HepG2 (cell line): Measurements from ENCODE around the gene TSNAXIP1. TPM values are rescaled to one million over a fixed set of nuclear protein-coding genes. Genes with fewer than 3 reads are reported as not detected.
A peak's percentile ranks its signal among the peaks of the same experiment; 100 is the strongest.

ENCODE experiments used
- ARNT ChIP-seq: fragments of 450-650 bp; IDR thresholded peaks from 2 replicates; pipeline ENCODE4 v1.6.1; 2017
- CREB1 ChIP-seq, 2 experiments: fragments of 450-650 bp in 1 of 2; IDR thresholded peaks; 2 replicates each; pipeline ENCODE4 v1.6.1; 2016 to 2017; ENCODE audit warnings: control low read depth in 1 of 2, mild to moderate bottlenecking in 1 of 2, missing compliant biosample characterization in 1 of 2, missing genetic modification characterization in 1 of 2
- GABPB1 ChIP-seq: IDR thresholded peaks from 2 replicates; pipeline ENCODE4 v1.6.1; 2016; ENCODE audit warnings: mild to moderate bottlenecking, missing genetic modification reagents, moderate library complexity, missing compliant biosample characterization
- IRF9 ChIP-seq: sonication (generic); formaldehyde crosslinking; IDR thresholded peaks from 2 replicates; pipeline ENCODE4 v1.8.0; 2022; ENCODE audit warnings: missing genetic modification reagents, mild to moderate bottlenecking, borderline replicate concordance
- KDM2A ChIP-seq: sonication (generic); formaldehyde crosslinking; IDR thresholded peaks from 2 replicates; pipeline ENCODE4 v1.4.0; 2020; ENCODE audit warnings: low read depth, missing genetic modification reagents, borderline replicate concordance
- MEF2D ChIP-seq: sonication (generic); formaldehyde crosslinking; IDR thresholded peaks from 2 replicates; pipeline ENCODE4 v1.5.1; 2020; ENCODE audit warnings: mild to moderate bottlenecking, missing genetic modification reagents
- MYC ChIP-seq: sonication (generic); formaldehyde crosslinking; IDR thresholded peaks from 2 replicates; pipeline ENCODE4 v1.9.0; 2021; ENCODE audit warnings: missing genetic modification reagents, borderline replicate concordance
- PLRG1 ChIP-seq: fragments of 450-650 bp; conservative IDR thresholded peaks from 2 replicates; pipeline ENCODE4 v1.6.1; 2016
- RBAK ChIP-seq: sonication (generic); formaldehyde crosslinking; IDR thresholded peaks from 2 replicates; pipeline ENCODE4 v1.5.1; 2020; ENCODE audit warnings: mild to moderate bottlenecking, missing genetic modification reagents
- SNAPC5 ChIP-seq: sonication (generic); formaldehyde crosslinking; IDR thresholded peaks from 2 replicates; pipeline ENCODE4 v1.8.1; 2023; ENCODE audit warnings: mild to moderate bottlenecking, missing genetic modification reagents, borderline replicate concordance
- TFDP2 ChIP-seq: sonication (generic); formaldehyde crosslinking; IDR thresholded peaks from 2 replicates; pipeline ENCODE4 v1.4.0; 2020; ENCODE audit warnings: missing genetic modification reagents
- TSC22D2 ChIP-seq: sonication (generic); formaldehyde crosslinking; IDR thresholded peaks from 2 replicates; pipeline ENCODE4 v1.5.1; 2020; ENCODE audit warnings: missing genetic modification reagents, mild to moderate bottlenecking, borderline replicate concordance
- ZNF326 ChIP-seq: sonication (generic); formaldehyde crosslinking; IDR thresholded peaks from 2 replicates; pipeline ENCODE4 v1.4.0; 2020; ENCODE audit warnings: missing genetic modification reagents, borderline replicate concordance
- ZNF768 ChIP-seq: sonication (generic); formaldehyde crosslinking; IDR thresholded peaks from 2 replicates; pipeline ENCODE4 v1.4.0; 2020; ENCODE audit warnings: missing genetic modification reagents
- ZSCAN21 ChIP-seq: sonication (generic); formaldehyde crosslinking; IDR thresholded peaks from 2 replicates; pipeline ENCODE4 v1.8.0; 2022; ENCODE audit warnings: mild to moderate bottlenecking, missing genetic modification reagents, moderate library complexity, borderline replicate concordance
- polyA plus RNA-seq, 8 experiments: library from polyadenylated mRNA; depleted of rRNA in 3 of 8; stranded (reverse) in 7 of 8; unstranded in 1 of 8; fragments of >200 nt; fragmentation: Illumina TruSeq in 4 of 8; extraction: Trizol in 4 of 8; gene quantifications; 2 replicates each; pipeline versions ENCODE4 v1.2.1 to v1.2.3, GENCODE V29; 2011 to 2016; ENCODE audit warnings: low read depth in 4 of 8, missing spikeins in 1 of 8, mixed read lengths in 1 of 8; ENCODE audit not compliant: insufficient read depth in 1 of 8
- total RNA-seq, 5 experiments: library from RNA; depleted of rRNA; stranded (reverse); fragments of >200 nt; fragmentation: Illumina TruSeq; extraction: Trizol; gene quantifications; 2 replicates each; pipeline ENCODE4 v1.2.3, GENCODE V29; 2016; ENCODE audit warnings: low read depth in 1 of 5
- TF ChIP-seq, protein P1 (sequence below): IDR thresholded peaks from 2 replicates; pipeline ENCODE4 v1.6.1; 2012; ENCODE audit warnings: inconsistent platforms
- TF ChIP-seq, protein P2 (sequence below): sonication (generic); formaldehyde crosslinking; conservative IDR thresholded peaks from 2 replicates; pipeline ENCODE4 v1.4.0; 2020; ENCODE audit warnings: mild to moderate bottlenecking, missing genetic modification reagents, moderate library complexity
- TF ChIP-seq, protein P3 (sequence below): sonication (generic); formaldehyde crosslinking; conservative IDR thresholded peaks from 2 replicates; pipeline ENCODE4 v1.4.0; 2020; ENCODE audit warnings: missing genetic modification reagents
- TF ChIP-seq, protein P4 (sequence below): sonication (generic); formaldehyde crosslinking; IDR thresholded peaks from 2 replicates; pipeline ENCODE4 v1.4.0; 2020; ENCODE audit warnings: missing genetic modification reagents

Gene TSNAXIP1
- total and polyA plus RNA-seq, 2 of the 13 experiments (the other 11 are each of a cell fraction or from before 2014, with no cell fraction given) = 0.37 to 0.86 TPM

DNA sequence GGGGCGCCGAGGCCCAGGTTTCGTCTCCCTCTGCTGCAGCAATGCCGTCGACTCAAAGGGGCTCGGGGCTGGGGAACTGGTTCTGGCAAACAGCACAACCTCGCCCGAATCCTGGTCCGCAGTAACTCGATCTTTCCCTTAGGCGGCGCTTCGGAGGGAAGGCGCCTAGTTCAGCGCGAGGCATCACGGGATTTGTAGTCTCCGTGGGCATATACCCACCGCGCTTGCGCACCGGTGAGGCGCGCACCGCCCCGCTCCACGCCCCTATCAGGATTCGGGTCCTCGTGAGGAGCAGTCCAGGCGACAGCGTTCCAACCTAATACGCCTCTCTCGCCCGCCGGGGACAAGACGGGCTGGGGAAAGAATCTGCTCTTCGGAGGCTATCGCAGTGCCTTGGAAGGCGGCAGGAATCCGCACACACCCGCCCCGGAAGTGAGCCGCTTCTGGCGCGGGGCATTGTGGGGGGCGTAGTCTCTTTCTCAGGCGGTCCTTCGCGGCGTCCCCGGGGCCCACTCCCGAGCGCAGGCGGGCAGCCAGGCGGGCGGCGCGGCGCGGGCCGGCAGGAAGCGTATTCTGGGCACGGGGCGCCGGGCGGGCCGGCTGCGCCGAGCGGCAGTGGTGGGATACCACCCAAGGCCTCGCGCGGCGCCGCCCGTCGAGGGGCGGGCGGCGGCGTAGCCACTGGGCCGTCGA is 35.3 kb downstream of the TSNAXIP1 start, which contains the start of gene THAP11 (continued):
- TF ChIP-seq, protein P1, sequence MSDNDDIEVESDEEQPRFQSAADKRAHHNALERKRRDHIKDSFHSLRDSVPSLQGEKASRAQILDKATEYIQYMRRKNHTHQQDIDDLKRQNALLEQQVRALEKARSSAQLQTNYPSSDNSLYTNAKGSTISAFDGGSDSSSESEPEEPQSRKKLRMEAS = no peak
- TF ChIP-seq ZNF768 (CRISPR knock-in tag) (no peak), ZNF326 (CRISPR knock-in tag) (no peak), MEF2D (no peak), IRF9 (no peak), ZSCAN21 (peak; percentile 77; the same call in 1 of the 2 replicates), KDM2A (CRISPR knock-in tag) (peak; percentile 80), TFDP2 (CRISPR knock-in tag) (peak; percentile 95), TSC22D2 (CRISPR knock-in tag) (no peak; the same call in 1 of the 2 replicates), RBAK (CRISPR knock-in tag) (no peak), ARNT (no peak), MYC (peak; percentile 66), GABPB1 (CRISPR knock-in tag) (peak; percentile 94), SNAPC5 (CRISPR knock-in tag) (peak; percentile 45; the same call in 1 of the 2 replicates), PLRG1 (no peak), CREB1 (IDR thresholded peaks at IDR 0.05) (peak; percentile 49; the same call in 1 of the 2 replicates), CREB1 (CRISPR knock-in tag; IDR thresholded peaks at IDR 0.05) (peak; percentile 85)
- TF ChIP-seq, protein P2, sequence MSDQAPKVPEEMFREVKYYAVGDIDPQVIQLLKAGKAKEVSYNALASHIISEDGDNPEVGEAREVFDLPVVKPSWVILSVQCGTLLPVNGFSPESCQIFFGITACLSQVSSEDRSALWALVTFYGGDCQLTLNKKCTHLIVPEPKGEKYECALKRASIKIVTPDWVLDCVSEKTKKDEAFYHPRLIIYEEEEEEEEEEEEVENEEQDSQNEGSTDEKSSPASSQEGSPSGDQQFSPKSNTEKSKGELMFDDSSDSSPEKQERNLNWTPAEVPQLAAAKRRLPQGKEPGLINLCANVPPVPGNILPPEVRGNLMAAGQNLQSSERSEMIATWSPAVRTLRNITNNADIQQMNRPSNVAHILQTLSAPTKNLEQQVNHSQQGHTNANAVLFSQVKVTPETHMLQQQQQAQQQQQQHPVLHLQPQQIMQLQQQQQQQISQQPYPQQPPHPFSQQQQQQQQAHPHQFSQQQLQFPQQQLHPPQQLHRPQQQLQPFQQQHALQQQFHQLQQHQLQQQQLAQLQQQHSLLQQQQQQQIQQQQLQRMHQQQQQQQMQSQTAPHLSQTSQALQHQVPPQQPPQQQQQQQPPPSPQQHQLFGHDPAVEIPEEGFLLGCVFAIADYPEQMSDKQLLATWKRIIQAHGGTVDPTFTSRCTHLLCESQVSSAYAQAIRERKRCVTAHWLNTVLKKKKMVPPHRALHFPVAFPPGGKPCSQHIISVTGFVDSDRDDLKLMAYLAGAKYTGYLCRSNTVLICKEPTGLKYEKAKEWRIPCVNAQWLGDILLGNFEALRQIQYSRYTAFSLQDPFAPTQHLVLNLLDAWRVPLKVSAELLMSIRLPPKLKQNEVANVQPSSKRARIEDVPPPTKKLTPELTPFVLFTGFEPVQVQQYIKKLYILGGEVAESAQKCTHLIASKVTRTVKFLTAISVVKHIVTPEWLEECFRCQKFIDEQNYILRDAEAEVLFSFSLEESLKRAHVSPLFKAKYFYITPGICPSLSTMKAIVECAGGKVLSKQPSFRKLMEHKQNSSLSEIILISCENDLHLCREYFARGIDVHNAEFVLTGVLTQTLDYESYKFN (CRISPR knock-in tag) = no peak; the same call in 1 of the 2 replicates
- TF ChIP-seq, protein P3, sequence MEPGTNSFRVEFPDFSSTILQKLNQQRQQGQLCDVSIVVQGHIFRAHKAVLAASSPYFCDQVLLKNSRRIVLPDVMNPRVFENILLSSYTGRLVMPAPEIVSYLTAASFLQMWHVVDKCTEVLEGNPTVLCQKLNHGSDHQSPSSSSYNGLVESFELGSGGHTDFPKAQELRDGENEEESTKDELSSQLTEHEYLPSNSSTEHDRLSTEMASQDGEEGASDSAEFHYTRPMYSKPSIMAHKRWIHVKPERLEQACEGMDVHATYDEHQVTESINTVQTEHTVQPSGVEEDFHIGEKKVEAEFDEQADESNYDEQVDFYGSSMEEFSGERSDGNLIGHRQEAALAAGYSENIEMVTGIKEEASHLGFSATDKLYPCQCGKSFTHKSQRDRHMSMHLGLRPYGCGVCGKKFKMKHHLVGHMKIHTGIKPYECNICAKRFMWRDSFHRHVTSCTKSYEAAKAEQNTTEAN (CRISPR knock-in tag) = 0 out of 2 replicates have a peak, but pooled peaks have one; percentile 19
- TF ChIP-seq, protein P4, sequence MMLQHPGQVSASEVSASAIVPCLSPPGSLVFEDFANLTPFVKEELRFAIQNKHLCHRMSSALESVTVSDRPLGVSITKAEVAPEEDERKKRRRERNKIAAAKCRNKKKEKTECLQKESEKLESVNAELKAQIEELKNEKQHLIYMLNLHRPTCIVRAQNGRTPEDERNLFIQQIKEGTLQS (CRISPR knock-in tag) = no peak; the same call in none of the 2 replicates
